ENCODE results near the gene ADAMTS2. TPM values are rescaled to one million over a fixed set of nuclear protein-coding genes. Genes with fewer than 3 reads are reported as not detected.

Gene ADAMTS2
- total RNA-seq, 1 donor from 2014 or later: 25.3 TPM

DNA sequence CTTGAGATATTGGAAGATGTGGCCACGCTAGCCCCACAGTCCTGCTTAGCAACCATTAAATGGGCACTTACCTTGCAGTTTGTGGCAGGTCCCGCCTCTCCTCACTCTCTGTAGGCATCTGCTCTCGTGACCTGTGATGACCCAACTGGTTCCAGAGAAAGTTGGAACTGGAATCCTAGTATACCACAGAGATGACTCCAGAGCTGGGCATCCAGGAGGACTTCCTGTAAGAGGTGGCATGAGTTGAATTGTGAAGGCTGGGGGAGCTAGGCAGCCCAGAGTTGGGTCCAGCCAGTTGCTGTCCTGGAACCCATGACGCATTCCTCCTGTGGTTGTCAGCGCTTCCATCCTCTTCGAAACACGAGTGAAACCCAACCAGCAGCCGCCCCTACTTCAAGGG, 1.6 kb upstream of the ADAMTS2 start:
- ATAC-seq (no peak), DNase-seq (ENCODE audit: low spot score) (no peak)
- intact Hi-C loops (cut with DNase I): loop anchor here (10.0 kb wide), 1 partner anchor 182 kb away; no protein-coding TSS in a partner anchor

DNA sequence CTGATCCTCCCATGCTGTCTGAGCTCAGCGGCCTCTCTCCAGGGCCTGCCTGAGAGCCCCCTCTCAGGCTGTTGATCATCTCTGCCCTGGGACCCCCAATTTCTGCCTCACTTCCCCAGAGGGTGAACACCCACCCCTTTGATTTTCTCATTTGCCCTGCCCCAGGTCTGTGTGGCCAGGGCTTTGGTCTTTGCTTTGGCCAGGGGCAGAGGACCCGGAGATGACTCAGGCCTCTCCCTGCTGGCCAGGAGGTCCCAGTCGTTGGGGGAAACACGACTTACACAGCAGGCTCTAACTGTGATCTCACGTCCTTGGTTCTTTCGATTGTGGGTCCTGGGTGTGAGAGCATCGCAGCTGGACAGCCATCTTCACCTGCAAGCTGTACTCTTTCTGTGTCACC, 1.1 kb upstream of the ADAMTS2 start:
- intact Hi-C loops (cut with DNase I): loop anchor here (10.0 kb wide), 1 partner anchor 182 kb away; no protein-coding TSS in a partner anchor
- no peak for ATAC-seq

DNA sequence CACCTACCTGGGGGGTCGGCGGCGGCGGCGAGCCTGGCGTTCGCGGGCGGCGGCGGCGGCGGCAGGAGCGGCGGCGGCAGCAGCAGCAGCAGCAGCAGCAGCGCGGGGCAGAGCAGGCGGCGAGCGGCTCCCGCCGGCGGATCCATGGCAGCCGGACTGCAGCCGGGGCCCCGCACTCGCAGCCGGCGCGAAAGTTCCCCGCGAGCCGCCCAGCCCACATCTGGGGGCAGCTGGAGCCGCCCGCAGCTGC, 153 bp downstream of the ADAMTS2 start:
- no peak for DNase-seq (ENCODE audit: low spot score)
- ATAC-seq: no peak
- intact Hi-C loops (cut with DNase I): loop anchor here (10.0 kb wide), 1 partner anchor 180 kb away; no protein-coding TSS in a partner anchor

More for the DNA sequence above, 1.1 kb upstream of the ADAMTS2 start:
- DNase-seq (ENCODE audit: low spot score): no peak

DNA sequence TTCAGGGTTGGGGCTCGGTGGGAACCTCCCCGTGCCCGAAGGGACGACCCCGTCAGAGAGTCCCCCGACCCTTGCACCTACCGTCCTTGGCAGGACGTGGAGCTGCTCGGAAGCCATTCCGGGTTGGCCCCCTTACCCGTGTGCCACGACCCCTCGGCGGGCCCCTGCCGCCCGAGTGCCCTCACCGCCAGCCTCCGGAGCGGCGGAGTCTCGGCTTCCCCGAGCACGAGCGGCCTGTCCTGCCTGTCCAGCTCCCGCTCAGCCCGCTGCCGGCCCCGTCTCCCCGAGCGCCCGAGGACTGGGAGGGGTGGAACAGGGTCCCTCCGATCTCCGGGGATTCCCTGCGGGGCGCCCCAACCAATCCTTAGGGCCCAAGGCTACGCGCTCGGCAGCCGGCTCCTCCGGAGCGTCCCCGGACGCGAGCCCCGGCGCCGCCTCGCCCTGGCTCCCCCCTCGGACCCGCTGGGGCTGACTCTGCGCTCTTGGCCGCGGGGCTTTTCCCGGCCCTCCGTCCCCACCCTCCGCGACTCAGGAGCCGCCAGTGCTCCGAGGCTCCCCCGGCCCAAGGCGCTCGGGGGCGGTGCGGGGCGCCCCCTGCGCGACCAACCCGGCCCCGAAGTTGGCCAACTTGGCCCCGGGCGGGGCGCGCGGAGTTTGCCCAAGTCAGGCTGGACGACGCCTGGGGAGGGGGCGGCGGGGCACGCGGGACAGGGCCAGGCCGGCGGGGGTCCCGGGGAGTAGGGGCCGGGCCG, 654 bp downstream of the ADAMTS2 start:
- intact Hi-C loops (cut with DNase I): loop anchor here (10.0 kb wide), 1 partner anchor 180 kb away; no protein-coding TSS in a partner anchor
- no peak for DNase-seq (ENCODE audit: low spot score)
- peak; percentile 11 for ATAC-seq

DNA sequence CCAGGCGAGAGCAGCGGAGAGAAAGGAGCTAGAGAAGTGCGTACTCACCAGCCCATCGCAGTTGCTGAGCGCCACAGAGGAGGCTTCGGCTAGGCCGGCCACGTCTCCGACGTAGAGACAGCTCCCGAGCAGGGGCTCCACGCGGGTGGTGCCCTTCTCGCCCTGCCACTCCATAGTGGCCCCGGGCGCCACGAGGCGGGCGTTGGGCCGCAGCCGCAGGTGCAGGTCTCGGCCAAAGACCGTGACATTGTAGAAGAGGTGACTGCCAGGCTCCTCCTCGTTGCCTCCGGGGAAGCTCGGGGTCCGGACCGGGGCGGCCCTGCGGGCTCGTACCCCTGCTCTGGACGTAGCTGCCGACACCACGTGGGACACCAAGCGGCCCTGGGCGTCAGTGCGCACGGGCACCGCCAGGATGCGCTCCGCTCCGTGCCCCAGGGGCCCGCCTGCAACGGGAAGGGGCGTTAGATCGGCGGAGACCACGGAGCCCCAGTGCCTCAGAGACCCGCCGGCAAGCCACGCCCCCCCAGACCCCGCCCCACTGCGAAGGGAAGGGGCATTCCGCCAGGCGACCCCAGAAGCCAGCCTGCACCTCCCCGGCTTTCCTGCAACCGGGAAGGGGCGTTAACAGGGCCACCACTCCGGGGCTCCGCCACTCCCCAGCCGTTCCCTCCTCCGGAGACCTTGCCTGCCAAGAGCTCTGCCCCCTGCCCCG, 1.4 kb downstream of the ADAMTS2 start:
- intact Hi-C loops (cut with DNase I): loop anchor here (10.0 kb wide), 1 partner anchor 179 kb away; no protein-coding TSS in a partner anchor
- peak; percentile 75 for ATAC-seq
- peak; percentile 73 for DNase-seq (ENCODE audit: low spot score)

DNA sequence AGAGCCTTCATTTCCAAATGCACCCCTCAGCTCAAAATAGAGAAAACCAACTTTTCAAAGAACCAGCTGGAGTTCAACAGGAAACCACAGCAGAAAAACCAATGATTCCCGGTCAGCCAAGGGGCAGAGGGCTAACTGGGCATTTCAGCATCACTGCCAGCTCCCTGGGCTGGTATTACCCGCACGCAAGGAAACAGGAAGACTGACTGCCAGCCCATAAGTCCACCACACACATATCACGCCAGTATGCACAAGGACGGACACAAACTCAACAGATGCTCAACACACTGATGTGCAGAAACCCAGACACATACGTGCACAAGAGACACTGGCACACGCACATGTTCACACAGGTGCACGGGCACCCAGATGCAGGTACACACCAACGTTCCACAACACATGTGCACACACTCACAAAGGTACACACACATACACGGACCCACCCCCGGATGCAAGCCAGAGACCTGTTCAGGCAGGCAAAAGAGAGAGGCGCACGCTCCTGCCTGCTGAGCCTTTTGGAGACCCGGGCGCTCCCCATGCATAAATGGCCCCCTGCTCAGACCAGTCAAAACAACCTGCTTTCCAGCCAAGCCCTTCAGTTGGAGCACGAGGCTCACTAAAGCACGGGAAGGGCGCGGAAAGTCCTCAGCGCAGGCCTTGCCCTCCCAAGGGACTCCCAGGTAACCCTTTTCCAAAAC, 2.1 kb downstream of the ADAMTS2 start:
- ATAC-seq (no peak), DNase-seq (ENCODE audit: low spot score) (no peak)
- intact Hi-C loops (cut with DNase I): loop anchor here (10.0 kb wide), 1 partner anchor 178 kb away; no protein-coding TSS in a partner anchor

DNA sequence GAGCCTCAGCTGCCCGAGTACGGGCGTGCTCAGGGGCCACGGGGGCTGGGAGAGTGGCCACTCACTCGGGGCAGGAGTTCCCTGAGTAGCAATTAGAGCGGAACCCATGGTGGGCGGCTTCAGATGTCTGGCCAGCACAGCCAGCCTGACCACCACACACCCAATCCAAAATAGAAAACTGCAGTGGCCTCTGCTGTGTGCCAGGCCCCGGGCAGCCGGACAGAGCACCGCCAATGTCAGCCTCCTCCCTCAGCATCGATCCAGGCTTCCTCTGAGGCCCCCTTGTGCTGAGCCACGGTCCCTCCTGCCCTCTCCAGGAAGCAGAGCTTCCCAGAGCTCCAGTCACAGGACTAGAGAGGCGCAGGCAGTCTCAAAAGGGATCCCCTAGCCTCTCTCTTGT, 2.7 kb downstream of the ADAMTS2 start:
- intact Hi-C loops (cut with DNase I): loop anchor here (10.0 kb wide), 1 partner anchor 178 kb away; no protein-coding TSS in a partner anchor
- DNase-seq (ENCODE audit: low spot score) (no peak), ATAC-seq (peak; percentile 70)

DNA sequence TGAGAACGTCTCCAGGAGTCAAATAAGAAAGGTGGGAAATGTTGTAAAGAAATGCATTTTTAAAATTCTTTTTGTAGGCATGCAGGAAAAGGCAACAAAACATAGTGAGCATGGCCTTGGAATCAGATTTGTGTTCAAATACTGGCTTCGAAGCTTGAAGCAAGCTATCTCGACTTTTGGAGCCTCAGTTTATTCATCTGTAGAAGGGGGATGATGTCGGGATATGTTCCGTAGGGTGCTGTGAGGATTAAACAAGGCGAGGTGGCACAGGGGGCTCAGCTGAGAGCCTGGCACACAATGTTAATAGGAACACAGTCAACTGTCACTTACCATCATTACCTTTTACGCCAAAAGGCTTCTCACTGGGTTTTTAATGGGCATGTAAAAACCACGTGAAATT, 4.8 kb downstream of the ADAMTS2 start:
- intact Hi-C loops (cut with DNase I): loop anchor here (10.0 kb wide), 1 partner anchor 176 kb away; no protein-coding TSS in a partner anchor
- no peak for ATAC-seq
- no peak for DNase-seq (ENCODE audit: low spot score)

DNA sequence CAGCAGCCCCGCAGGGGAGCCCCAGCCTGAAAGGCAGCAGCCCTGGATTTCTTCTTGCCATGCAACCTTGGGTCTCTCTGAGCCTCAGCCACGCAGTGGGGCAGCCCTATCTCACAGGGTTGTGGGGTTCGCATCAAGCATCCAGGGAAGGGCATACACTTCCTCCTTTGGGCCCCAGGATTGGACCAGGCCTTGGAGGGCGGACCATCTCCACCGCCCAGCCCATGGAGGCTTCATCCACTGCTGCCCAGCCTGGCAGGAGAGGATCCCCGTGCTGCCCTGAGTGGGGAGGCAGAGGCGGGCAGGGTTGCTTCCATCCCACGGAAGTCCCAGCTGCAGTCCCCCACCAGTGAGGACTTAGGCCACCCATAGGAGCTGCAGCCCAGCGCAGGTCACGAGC, 5.3 kb downstream of the ADAMTS2 start:
- intact Hi-C loops (cut with DNase I): loop anchor here (10.0 kb wide), 1 partner anchor 175 kb away; no protein-coding TSS in a partner anchor
- ATAC-seq (no peak), DNase-seq (ENCODE audit: low spot score) (no peak)

DNA sequence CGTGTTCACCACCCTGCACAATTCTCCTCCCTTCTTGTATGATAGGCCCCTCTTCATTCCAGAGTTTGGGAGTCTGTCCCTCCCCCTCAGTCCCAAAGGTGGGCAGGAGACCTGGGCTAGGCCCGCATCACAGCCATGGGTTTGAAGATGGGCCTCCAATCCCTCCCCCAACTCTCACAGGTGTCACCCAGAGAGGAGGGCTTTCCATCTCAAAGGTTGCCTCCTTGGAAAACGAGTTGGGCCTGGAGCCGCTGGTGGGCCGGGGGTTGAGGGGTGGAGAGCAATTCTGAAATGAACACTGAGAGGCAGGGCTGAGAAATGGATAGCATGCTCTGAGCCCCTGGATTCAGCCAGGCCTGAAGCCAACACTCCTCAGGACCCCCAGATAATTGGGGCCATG, 6.2 kb downstream of the ADAMTS2 start:
- ATAC-seq (no peak), DNase-seq (ENCODE audit: low spot score) (no peak)
- intact Hi-C loops (cut with DNase I): no loop called here

DNA sequence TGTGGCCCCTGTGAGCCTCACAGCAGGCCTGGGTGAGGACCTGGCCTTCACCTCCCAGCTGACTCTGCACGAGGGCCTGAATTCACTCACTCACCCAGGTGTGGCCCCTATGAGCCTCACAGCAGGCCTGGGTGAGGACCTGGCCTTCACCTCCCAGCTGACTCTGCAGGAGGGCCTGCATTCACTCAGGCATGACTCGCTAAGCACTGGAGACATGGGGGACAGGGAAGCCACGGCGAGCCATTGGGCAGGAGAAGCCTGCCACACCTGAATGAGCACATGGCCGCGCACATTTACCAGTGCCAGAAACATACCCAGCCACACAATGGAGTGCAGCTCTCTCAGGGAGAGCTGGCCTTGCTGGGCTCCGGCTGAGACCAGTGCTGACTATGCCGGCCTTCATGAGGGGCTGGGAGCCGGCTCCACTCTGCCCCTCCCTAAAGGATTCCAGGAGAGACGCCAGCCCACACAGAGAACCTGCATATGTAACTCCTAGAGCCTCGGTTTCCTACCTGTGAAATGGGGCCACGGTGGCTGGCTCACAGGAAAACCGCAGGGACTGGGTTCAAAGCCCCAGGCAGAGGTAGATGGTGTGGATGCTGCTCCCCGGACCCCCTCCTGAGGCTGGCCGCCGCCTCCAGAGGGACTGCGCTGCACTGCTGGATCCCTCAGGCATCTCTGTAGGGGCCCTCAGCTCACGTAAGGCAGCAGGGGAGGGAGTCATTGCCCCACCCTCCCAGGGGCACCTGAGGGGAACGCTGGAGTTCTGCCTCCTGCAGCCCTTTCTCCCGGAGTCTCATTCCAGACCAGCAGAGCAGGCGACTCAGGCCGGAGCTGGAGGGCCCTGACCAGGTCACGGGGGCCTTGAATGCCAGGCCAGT, 7.2 kb downstream of the ADAMTS2 start:
- intact Hi-C loops (cut with DNase I): no loop called here
- no peak for DNase-seq (ENCODE audit: low spot score)

DNA sequence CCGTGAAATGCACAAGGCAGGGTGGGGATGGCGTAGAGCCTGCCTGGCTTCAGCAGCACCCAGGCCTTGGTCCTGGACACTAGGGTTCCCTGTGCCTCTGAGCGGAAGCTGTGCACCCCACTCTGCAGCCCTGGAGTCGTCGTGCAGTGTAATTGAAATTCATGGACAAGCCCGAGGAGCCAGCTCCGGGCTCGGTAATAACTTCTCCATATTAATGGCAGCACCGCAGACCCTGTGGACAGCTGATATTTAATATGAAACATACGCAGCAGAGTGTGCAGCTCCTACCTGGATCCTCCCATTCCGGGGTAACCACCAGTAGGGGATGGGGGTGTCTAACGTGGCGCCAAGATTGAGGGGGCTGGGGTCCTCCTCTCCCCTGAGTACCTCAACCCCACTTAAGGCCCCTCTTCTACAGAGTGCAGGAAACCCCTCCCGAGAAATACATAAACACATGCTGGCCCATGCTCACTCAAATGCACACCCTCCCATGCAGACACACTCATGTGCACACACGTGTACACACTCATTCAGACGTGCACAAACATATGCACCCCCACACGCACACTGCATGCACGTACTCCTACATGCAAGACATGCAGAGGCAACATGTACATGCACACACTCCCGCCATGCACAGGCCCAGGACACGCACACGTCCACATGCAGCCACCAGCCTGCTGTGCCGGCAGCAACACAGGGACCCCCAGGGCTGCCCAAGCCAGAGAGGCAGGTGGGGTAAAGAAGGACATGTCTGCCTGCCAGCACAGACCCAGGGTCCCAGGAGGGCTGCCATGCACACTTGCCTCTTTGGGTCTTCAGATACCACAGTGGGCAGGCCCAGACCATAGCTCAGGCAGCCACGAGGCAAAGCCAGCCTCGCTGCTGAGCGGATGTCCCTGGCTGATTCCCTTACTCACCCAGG, 8.1 kb downstream of the ADAMTS2 start:
- intact Hi-C loops (cut with DNase I): no loop called here
- DNase-seq (ENCODE audit: low spot score) (no peak), ATAC-seq (no peak)

More for the DNA sequence above, 7.2 kb downstream of the ADAMTS2 start:
- no peak for ATAC-seq

DNA sequence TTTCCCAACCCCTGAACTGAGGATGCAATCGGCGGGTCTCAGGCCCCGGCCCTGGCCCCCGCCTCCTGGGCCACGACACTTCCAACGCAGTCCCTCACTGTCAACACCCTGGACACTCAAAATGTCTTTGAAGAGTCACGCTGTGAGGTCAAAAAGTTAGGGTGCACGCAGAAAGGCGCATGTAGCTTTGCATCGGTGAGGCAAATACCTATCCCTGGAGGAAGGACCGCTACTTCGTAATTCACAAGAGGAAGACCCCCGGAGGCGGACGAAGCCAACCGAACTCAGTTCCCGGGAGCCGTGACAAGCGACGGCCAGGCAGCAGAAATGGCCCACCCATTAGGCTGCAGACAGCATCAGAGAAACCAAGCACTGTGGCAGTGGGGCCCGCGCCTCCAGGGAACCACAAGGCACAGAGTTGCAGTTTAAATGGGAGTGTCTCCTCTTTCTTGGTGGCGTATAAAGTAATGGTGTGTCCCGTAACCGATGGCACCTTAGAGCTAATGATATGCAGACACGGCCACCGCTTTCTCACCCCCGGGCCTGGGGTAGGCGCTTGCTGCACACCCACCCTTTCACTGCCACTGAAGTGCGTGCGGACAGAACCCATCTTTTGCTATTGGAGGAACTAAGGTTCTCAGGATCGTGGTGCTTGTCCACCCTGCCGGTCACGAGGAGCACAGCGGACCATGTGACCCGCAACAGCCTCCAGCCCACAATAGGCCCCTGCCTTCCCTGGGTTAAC, 9.0 kb downstream of the ADAMTS2 start:
- intact Hi-C loops (cut with DNase I): no loop called here
- ATAC-seq (peak; percentile 72), DNase-seq (ENCODE audit: low spot score) (no peak)

DNA sequence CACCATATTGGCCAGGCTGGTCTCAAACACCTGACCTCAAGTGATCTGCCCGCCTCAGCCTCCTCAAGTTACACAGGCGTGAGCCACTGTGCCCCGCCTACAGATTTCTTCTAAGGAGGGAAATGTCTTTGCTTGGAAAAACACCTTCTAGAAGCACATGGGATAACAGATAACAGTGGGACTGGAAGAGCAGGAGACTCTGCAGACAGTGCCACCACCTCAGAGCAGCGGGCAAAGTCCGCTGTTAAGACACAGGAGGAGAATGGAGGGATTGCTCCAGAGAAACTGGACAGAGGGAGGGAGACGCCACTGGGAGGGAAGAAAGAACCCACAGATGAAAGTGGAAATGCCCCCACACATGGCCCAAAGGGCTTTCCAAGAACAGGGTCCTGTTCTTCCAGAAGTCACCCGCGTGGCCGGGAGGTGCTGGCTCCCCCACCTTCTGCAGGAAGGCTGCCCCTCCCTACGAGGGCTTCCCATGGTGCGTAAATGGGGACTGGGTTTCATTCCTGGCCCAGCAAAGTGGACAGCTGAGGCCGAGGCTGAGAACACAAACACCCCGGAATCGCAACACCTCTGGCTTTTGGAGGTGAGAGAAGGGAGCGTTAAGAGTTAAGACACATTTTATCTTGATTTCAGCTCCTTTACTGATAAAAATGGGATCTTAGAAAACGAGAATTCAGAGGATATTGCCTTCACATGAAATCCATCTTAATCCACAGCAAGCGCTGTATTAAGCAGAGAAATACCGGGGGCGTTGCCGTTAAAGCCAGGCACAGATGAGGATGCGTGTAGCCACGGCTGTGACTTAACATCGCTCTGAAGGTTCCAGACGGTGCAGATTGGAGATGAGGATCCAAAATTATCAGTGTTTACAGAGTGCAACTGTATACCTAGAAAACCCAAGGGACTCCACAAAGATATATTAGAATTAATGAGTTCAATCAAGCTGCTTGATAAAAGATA, 11.2 kb downstream of the ADAMTS2 start:
- DNase-seq (ENCODE audit: low spot score) (no peak), ATAC-seq (no peak)
- intact Hi-C loops (cut with DNase I): no loop called here

DNA sequence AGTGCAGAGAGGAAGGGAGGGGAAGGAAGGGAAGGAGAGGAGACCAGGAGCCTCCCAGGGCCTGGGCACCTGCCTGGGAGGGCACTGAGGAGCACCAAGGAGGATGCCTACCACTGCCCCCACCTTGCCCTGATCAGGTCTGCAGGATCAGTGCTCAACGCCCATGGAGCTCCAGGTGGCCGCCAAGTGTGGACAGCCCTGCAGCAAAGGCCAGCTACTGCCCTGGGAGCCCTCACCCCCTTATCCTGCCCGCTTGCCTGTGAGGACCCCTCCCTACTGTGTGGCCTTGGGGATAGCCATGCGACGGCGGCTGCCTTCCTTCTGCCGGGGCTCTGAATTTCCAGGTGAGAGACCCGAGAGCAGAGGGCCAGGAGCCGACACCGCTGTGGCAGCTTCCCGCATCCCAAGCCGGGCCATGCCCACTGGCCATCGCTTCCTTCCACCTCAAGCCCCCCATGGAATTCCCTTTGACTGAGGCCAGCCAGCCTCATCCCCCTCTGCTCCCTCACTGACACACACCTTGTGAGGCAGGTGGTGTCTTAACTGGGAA, 12.4 kb downstream of the ADAMTS2 start:
- ATAC-seq (no peak), DNase-seq (ENCODE audit: low spot score) (no peak)
- intact Hi-C loops (cut with DNase I): no loop called here

Measured in sciatic nerve (tissue), 2 donors.